Neutrophil (primary cell): ENCODE results near the gene ROR2.

Experiments used
- H3K27ac ChIP-seq: fragments of 200-600 bp; sonication (generic); 2 replicates; pipeline ENCODE4 v1.5.1; 2016; ENCODE audit warnings: mild to moderate bottlenecking, moderate library complexity
- H3K27me3 ChIP-seq: fragments of 200-600 bp; sonication (generic); 2 replicates; pipeline ENCODE4 v1.6.0; 2016; ENCODE audit warnings: mild to moderate bottlenecking
- H3K36me3 ChIP-seq: fragments of 200-600 bp; sonication (generic); 2 replicates; pipeline ENCODE4 v1.5.1; 2017
- H3K4me1 ChIP-seq, 2 experiments: fragments of 200-600 bp in 1 of 2; sonication (generic) in 1 of 2; 1 replicate in 1 of 2; 2 replicates in 1 of 2; pipeline versions ENCODE4 v1.5.1 to v1.6.1; 2013 to 2016; ENCODE audit warnings: low read depth in 1 of 2, low read length in 1 of 2, mild to moderate bottlenecking in 1 of 2, moderate library complexity in 1 of 2; ENCODE audit not compliant: control insufficient read depth in 1 of 2, insufficient read depth in 1 of 2
- H3K4me3 ChIP-seq, 2 experiments: fragments of 200-600 bp in 1 of 2; sonication (generic) in 1 of 2; 1 replicate in 1 of 2; 2 replicates in 1 of 2; pipeline ENCODE4 v1.5.1; 2013 to 2016; ENCODE audit warnings: low read depth in 1 of 2, low read length in 1 of 2, mild to moderate bottlenecking in 1 of 2, moderate library complexity in 1 of 2
- H3K9me3 ChIP-seq: fragments of 200-600 bp; sonication (generic); 2 replicates; pipeline ENCODE4 v1.5.1; 2016
- TF ChIP-seq, protein P1 (sequence below): fragments of 200-600 bp; sonication (generic); IDR thresholded peaks from 2 replicates; pipeline ENCODE4 v1.5.1; 2016; ENCODE audit warnings: antibody characterized with exemption

Gene ROR2

DNA sequence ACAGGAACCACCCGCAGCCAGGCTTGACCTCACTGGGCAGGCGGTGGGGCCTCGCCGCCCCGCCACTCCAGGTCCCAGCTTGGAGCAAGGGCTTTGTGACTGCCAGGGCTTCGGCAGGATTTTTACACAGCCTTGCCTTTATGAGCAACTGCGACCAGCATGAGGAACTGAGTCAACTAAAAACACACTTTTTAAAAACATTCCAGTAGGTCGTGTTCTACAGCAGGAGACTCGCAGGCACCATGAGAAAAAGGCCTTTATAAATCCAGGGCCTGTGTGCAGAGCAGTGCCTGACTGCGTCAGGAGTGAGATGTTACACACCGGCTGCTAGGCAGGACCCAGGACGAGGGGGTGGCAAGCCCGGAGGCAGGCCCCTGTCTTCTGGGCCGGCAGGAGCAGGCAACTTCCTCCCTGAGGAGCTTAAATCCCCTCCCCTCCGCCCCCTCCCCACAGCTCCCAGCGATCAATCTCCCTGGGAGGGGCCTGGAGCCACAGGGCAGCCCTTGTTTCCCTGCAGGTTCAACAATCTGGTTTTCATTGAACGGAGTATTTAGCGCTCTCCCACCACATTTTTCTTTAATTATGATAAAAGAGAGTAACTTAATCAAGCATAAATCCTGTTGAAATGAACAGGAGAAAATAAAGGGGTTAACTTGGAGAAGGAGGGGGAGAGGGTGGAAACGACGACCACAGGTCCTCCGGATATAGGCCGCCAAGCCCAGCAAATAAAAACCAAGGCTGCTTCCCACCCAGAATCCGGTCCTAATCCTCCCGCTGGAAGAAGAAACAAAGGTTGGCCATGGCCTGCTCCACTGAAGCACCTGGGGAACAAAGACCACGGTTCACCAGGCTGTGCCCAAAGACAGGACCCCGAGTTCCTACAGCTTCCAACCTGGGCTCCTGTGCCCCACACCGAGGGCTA is 92.5 kb downstream of the ROR2 start:
- Histone ChIP-seq H3K27me3 (no peaks in the 10 kb centered on the region), H3K36me3 (no peaks in the 10 kb centered on the region), H3K4me1 (no peaks in the 10 kb centered on the region), H3K4me3 (no peak overlapping the region), H3K9me3 (no peaks in the 10 kb centered on the region), H3K27ac (no peak overlapping the region)
- TF ChIP-seq, protein P1, sequence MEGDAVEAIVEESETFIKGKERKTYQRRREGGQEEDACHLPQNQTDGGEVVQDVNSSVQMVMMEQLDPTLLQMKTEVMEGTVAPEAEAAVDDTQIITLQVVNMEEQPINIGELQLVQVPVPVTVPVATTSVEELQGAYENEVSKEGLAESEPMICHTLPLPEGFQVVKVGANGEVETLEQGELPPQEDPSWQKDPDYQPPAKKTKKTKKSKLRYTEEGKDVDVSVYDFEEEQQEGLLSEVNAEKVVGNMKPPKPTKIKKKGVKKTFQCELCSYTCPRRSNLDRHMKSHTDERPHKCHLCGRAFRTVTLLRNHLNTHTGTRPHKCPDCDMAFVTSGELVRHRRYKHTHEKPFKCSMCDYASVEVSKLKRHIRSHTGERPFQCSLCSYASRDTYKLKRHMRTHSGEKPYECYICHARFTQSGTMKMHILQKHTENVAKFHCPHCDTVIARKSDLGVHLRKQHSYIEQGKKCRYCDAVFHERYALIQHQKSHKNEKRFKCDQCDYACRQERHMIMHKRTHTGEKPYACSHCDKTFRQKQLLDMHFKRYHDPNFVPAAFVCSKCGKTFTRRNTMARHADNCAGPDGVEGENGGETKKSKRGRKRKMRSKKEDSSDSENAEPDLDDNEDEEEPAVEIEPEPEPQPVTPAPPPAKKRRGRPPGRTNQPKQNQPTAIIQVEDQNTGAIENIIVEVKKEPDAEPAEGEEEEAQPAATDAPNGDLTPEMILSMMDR: no peak

DNA sequence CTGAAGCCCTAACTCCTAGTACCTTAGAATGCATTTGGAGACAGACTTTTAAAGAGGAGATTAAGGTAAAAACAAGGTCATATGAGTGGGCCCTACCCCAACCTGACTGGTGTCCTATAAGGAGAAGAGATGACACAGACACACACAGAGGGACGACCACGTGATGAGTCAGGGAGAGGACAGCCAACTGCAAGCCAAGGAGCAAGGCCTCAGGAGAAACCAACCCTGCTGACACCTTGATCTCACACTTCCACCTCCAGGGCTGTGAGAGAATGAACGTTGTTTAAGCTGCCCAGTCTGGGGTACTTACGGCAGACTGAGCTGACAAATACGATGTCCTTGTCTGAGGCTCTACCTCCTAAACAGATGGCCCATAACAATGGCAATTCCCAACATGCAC is 93.6 kb downstream of the ROR2 start:
- Histone ChIP-seq H3K36me3 (no peaks in the 10 kb centered on the region), H3K27me3 (no peaks in the 10 kb centered on the region), H3K4me3 (no peak overlapping the region), H3K9me3 (no peaks in the 10 kb centered on the region), H3K27ac (no peak overlapping the region), H3K4me1 (no peaks in the 10 kb centered on the region)
- TF ChIP-seq, protein P1: no peak

DNA sequence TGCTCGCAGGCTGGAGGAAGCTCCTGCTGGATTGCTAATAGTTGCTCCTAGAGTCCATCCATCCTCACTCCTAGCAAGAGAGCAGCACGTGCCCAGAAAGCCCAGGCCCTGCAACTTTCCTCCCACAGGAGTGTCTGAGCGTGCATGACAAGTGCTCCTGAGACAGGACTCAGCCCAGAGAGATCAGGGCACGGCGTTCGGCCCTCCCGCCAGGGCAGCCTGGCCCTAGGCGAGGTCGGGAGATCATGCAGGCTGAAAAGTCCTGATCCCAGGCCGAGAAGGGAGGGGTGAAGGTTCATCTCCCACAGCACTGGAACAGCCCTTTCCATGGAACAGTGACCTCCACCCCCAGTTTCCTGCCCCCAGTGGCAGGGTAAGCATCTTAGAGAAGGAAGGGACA is 94.8 kb downstream of the ROR2 start:
- H3K27ac ChIP-seq: no peak overlapping the region
- H3K36me3 ChIP-seq: no peaks in the 10 kb centered on the region
- TF ChIP-seq, protein P1: no peak
- H3K9me3 ChIP-seq: no peaks in the 10 kb centered on the region
- no peaks in the 10 kb centered on the region for H3K27me3 ChIP-seq
- H3K4me3 ChIP-seq: no peak overlapping the region
- no peaks in the 10 kb centered on the region for H3K4me1 ChIP-seq

DNA sequence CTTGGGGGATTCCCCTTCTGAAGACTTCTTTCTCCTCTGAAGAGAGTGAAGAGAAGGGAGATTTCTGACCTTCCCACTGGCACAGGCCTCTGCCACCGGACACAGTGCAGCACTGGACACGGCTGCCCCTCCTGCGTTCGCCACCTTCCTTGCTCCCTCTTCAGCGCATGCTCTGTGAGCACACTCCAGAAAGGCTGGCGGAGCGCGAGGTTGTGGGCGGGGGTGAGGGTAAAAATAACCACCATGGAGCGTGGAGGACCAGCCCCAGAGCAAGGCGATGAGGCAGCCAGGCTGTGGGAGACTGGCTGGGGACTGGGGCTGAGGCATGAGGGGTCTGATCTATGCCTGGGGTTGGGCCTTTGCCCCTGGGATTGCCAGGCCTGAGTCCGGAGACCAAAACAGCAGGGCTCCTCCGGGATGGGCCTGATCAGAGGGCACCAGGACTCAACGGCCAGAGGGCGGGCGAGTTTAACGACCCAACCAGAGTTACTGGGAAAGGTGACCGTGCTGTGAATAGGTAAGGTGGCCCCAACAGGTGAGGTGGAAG is 97.2 kb downstream of the ROR2 start:
- Histone ChIP-seq H3K9me3 (no peaks in the 10 kb centered on the region), H3K27ac (no peak overlapping the region), H3K4me1 (no peaks in the 10 kb centered on the region), H3K4me3 (no peak overlapping the region), H3K36me3 (no peaks in the 10 kb centered on the region), H3K27me3 (peaks cover 5% of the 10 kb centered on the region)
- TF ChIP-seq, protein P1: no peak

DNA sequence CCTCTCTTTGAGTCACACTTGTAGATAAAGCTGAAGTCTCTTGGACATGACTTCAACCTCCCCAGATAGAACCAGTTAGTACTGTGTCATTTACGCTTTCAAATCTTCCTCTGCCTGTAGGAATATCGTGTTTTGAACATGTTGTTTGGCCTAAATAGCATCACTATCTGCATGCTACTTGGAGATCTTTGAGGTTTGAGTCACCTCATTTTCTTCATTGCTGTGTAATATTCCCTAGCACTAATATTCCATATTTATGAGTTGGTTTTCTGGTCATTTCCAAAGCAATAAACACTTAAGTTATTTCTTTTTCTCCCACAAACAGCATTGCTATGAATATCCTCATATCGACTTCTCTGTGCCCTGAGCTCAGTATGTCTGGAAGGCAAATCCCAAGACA is 100.3 kb downstream of the ROR2 start:
- H3K4me3 ChIP-seq: no peak overlapping the region
- no peak overlapping the region for H3K27ac ChIP-seq
- no peaks in the 10 kb centered on the region for H3K9me3 ChIP-seq
- no peaks in the 10 kb centered on the region for H3K4me1 ChIP-seq
- peaks cover 20% of the 10 kb centered on the region for H3K27me3 ChIP-seq
- no peaks in the 10 kb centered on the region for H3K36me3 ChIP-seq
- TF ChIP-seq, protein P1: no peak
